ENCODE data around the gene TBL1X. TPM values are rescaled to one million over a fixed set of nuclear protein-coding genes. Genes with fewer than 3 reads are reported as not detected.

The TBL1X gene
- total and polyA plus RNA-seq, 2 of the 13 experiments (the other 11 are each of a cell fraction or from before 2014, with no cell fraction given) = 17.6 to 19.9 TPM

DNA sequence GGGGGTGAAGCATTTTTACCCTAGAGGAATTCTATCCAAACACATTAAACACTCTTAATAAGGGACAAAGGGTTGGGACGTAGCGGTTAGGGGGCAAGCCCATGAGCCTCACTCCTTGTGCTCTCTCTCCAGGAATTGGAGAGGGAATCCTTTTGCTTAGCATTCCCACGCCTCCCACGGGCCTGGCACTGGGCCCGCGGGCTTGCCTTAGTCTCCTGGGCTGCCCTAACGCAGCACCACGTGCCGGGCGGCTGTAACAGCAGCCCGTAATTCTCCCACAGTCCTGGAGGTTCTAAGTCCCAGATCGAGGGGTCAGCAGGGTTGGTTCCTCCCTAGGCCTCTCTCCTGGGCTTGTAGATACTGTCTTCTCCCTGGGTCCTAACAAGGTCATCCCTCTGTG lies 67.5 kb downstream of the TBL1X start:
- in situ Hi-C loops (cut with HindIII; ENCODE audit: extremely low pct_ligation_motif_present, low pct_unique_long_range_greater_than_20kb) = no loop called here
- no peak overlapping the region for H3K4me2 ChIP-seq (ENCODE audit: low read depth, low read length)
- no peaks in the 10 kb centered on the region for H3K9me3 ChIP-seq (ENCODE audit: low read length)
- peaks cover 37% of the 10 kb centered on the region for H3K79me2 ChIP-seq (ENCODE audit: insufficient read depth, low read length)
- DNase-seq (ENCODE audit: low spot score) (no peak), FAIRE-seq (no peak), ATAC-seq (no peak)
- no peak overlapping the region for H3K9ac ChIP-seq (ENCODE audit: insufficient read depth, low read depth, low read length)
- no peak overlapping the region for H2AFZ ChIP-seq (ENCODE audit: low read length)
- WGBS (ENCODE audit: low lambda C conversion rate) = 100% methylated on average over 3 of the region's 12 CpGs
- no peak overlapping the region for H3K27ac ChIP-seq (ENCODE audit: extremely low read length, insufficient read depth, low read length)
- no TSS peak for BruUV-seq (replicated peaks)
- H4K20me1 ChIP-seq (ENCODE audit: insufficient read depth, low read length) = peaks cover 13% of the 10 kb centered on the region; the same call in 1 of the 2 replicates
- H3K36me3 ChIP-seq (replicated peaks in 1 of 2; ENCODE audit: control insufficient read depth in 1 of 2, insufficient read depth in 2 of 2, low read length in 2 of 2) = no peaks in the 10 kb centered on the region
- no peaks in the 10 kb centered on the region for H3K27me3 ChIP-seq (ENCODE audit: control insufficient read depth in 1 of 2, insufficient read depth in 2 of 2, low read length in 2 of 2)
- peaks cover 51% of the 10 kb centered on the region for H3K4me1 ChIP-seq (ENCODE audit: insufficient read depth, low read length)
- ChIA-PET CTCF (ENCODE audit: low intra/inter-chr PET ratio, low total read pairs) (no interaction called here), POLR2A (no interaction called here)
- no peak overlapping the region for H3K4me3 ChIP-seq (replicated peaks in 1 of 3; ENCODE audit: insufficient read depth in 1 of 3, low read depth in 2 of 3, low read length in 3 of 3)
- TF ChIP-seq, protein P1, sequence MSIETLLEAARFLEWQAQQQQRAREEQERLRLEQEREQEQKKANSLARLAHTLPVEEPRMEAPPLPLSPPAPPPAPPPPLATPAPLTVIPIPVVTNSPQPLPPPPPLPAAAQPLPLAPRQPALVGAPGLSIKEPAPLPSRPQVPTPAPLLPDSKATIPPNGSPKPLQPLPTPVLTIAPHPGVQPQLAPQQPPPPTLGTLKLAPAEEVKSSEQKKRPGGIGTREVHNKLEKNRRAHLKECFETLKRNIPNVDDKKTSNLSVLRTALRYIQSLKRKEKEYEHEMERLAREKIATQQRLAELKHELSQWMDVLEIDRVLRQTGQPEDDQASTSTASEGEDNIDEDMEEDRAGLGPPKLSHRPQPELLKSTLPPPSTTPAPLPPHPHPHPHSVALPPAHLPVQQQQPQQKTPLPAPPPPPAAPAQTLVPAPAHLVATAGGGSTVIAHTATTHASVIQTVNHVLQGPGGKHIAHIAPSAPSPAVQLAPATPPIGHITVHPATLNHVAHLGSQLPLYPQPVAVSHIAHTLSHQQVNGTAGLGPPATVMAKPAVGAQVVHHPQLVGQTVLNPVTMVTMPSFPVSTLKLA (IDR thresholded peaks at IDR 0.05) = no peak
- TF ChIP-seq, protein P2, sequence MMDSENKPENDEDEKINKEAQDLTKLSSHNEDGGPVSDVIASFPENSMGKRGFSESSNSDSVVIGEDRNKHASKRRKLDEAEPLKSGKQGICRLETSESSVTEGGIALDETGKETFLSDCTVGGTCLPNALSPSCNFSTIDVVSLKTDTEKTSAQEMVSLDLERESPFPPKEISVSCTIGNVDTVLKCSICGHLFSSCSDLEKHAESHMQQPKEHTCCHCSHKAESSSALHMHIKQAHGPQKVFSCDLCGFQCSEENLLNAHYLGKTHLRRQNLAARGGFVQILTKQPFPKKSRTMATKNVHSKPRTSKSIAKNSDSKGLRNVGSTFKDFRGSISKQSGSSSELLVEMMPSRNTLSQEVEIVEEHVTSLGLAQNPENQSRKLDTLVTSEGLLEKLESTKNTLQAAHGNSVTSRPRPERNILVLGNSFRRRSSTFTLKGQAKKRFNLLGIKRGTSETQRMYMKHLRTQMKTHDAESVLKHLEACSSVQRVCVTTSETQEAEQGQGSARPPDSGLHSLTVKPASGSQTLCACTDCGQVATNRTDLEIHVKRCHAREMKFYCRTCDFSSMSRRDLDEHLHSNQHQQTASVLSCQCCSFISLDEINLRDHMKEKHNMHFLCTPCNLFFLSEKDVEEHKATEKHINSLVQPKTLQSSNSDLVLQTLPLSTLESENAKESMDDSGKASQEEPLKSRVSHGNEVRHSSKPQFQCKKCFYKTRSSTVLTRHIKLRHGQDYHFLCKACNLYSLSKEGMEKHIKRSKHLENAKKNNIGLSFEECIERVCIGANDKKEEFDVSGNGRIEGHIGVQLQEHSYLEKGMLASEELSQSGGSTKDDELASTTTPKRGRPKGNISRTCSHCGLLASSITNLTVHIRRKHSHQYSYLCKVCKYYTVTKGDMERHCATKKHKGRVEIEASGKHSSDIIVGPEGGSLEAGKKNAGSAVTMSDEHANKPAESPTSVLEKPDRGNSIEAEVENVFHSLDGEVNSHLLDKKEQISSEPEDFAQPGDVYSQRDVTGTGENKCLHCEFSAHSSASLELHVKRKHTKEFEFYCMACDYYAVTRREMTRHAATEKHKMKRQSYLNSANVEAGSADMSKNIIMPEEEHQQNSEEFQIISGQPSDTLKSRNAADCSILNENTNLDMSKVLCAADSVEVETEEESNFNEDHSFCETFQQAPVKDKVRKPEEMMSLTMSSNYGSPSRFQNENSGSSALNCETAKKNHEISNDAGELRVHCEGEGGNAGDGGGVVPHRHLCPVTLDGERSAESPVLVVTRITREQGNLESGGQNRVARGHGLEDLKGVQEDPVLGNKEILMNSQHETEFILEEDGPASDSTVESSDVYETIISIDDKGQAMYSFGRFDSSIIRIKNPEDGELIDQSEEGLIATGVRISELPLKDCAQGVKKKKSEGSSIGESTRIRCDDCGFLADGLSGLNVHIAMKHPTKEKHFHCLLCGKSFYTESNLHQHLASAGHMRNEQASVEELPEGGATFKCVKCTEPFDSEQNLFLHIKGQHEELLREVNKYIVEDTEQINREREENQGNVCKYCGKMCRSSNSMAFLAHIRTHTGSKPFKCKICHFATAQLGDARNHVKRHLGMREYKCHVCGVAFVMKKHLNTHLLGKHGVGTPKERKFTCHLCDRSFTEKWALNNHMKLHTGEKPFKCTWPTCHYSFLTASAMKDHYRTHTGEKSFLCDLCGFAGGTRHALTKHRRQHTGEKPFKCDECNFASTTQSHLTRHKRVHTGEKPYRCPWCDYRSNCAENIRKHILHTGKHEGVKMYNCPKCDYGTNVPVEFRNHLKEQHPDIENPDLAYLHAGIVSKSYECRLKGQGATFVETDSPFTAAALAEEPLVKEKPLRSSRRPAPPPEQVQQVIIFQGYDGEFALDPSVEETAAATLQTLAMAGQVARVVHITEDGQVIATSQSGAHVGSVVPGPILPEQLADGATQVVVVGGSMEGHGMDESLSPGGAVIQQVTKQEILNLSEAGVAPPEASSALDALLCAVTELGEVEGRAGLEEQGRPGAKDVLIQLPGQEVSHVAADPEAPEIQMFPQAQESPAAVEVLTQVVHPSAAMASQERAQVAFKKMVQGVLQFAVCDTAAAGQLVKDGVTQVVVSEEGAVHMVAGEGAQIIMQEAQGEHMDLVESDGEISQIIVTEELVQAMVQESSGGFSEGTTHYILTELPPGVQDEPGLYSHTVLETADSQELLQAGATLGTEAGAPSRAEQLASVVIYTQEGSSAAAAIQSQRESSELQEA (CRISPR knock-in tag; IDR thresholded peaks at IDR 0.05; ENCODE audit: not compliant biosample characterization) = no peak
- intact Hi-C loops (cut with micrococcal nuclease; ENCODE audit: unreplicated experiment) = no loop called here
